ENCODE data around the gene WDR64.

WDR64 gene

GRCh38 chr1:241837416-241837815 is 185.3 kb downstream of the WDR64 start:
- DNase-seq (ENCODE audit: low read depth in 2 of 2) = no peak

GRCh38 chr1:241837901-241838300 is 185.8 kb downstream of the WDR64 start:
- DNase-seq (ENCODE audit: low read depth in 2 of 2) = peak; percentile 58 to 73

GRCh38 chr1:241838897-241839296 is 186.8 kb downstream of the WDR64 start:
- no peak for DNase-seq (ENCODE audit: low read depth in 2 of 2)

- no peak for DNase-seq (ENCODE audit: low read depth in 2 of 2)
Measured at GRCh38 chr1:241839369-241839979, 187.4 kb downstream of the WDR64 start.

GRCh38 chr1:241840164-241840563 is 188.1 kb downstream of the WDR64 start:
- no peak for DNase-seq (ENCODE audit: low read depth in 2 of 2)

GRCh38 chr1:241841691-241842090 is 189.6 kb downstream of the WDR64 start:
- DNase-seq (ENCODE audit: low read depth in 2 of 2) = no peak

GRCh38 chr1:241842565-241842964 is 190.5 kb downstream of the WDR64 start:
- DNase-seq (ENCODE audit: low read depth in 2 of 2) = no peak

- no peak for DNase-seq (ENCODE audit: low read depth in 2 of 2)
Measured at GRCh38 chr1:241844593-241844992, 192.5 kb downstream of the WDR64 start.

- DNase-seq (ENCODE audit: low read depth in 2 of 2) = no peak
Measured at GRCh38 chr1:241846375-241846774, 194.3 kb downstream of the WDR64 start.

- no peak for DNase-seq (ENCODE audit: low read depth in 2 of 2)
Measured at GRCh38 chr1:241846862-241847539, 194.9 kb downstream of the WDR64 start.

GRCh38 chr1:241847540-241847795 is 195.4 kb downstream of the WDR64 start:
- DNase-seq (ENCODE audit: low read depth in 2 of 2) = no peak

- DNase-seq (ENCODE audit: low read depth in 2 of 2) = peak; percentile 70 to 77
Measured at GRCh38 chr1:241847796-241848685, 196.0 kb downstream of the WDR64 start, which contains the start of gene EXO1. EXO1 (plus strand) TSS chr1:241848204; CDS start chr1:241850426, 2,222 bp downstream.

- no peak for DNase-seq (ENCODE audit: low read depth in 2 of 2)
Measured at GRCh38 chr1:241848686-241849344, 196.7 kb downstream of the WDR64 start.

- no peak for DNase-seq (ENCODE audit: low read depth in 2 of 2)
Measured at GRCh38 chr1:241849345-241849695, 197.2 kb downstream of the WDR64 start.

Data from fibroblast of skin of left biceps (primary cell).